GM10248 (cell line): ENCODE data around the gene DCST2.
"Not testable (repeated sequence)": the region's sequence is repeated elsewhere in the genome, so short reads cannot be mapped to it uniquely, and the experiment has no call there.

Experiments
- CTCF ChIA-PET: fragments of 300-600 bp; sonication (Branson Sonifier 250); formaldehyde crosslinking; extraction: SDS; loops from one replicate; lab custom pipeline; 2021; ENCODE audit warnings: antibody characterized with exemption; lab: Yijun Ruan, JAX
- POLR2A ChIA-PET: fragments of 350-650 bp; sonication (Branson Sonifier 250); formaldehyde crosslinking; extraction: SDS; loops from one replicate; lab custom pipeline; 2020; ENCODE audit warnings: antibody characterized with exemption; lab: Yijun Ruan, JAX
- DNase-seq: peaks from one replicate; pipeline ENCODE4 v3.0.0; 2012; ENCODE audit errors: extremely low spot score
- CTCF ChIP-seq: IDR thresholded peaks from 2 replicates; pipeline ENCODE4 v1.5.1; 2012; ENCODE audit warnings: mild to moderate bottlenecking, low read depth; ENCODE audit errors: extremely low read depth, missing control alignments, control extremely low read depth

The DCST2 gene

GRCh38 chr1:154999571-155000410, 33.8 kb downstream of the DCST2 start:
- peak; percentile 74 for DNase-seq
- ChIA-PET POLR2A (interaction anchor here (0.9 to 1.7 kb wide), 4 partner anchors 12 to 133 kb away, joined by 3 to 4 read pairs (median 4); partner anchors contain the start of gene SHC1), CTCF (interaction anchor here (0.6 to 13.3 kb wide), 28 partner anchors 8 to 520 kb away, joined by 3 to 175 read pairs (median 5); partner anchors contain the start of genes ADAM15, CKS1B, FLAD1 and PBXIP1)
- TF ChIP-seq CTCF: peak; percentile 6

- peak; percentile 81 for DNase-seq
- POLR2A ChIA-PET: interaction anchor here (0.6 to 1.7 kb wide), 3 partner anchors 11 to 39 kb away, joined by 3 to 4 read pairs (median 3); partner anchors contain the start of gene SHC1
- peak; percentile 89 for TF ChIP-seq CTCF
- CTCF ChIA-PET: interaction anchor here (0.6 to 13.3 kb wide), 26 partner anchors 9 to 519 kb away, joined by 3 to 175 read pairs (median 5); partner anchors contain the start of genes ADAM15, CKS1B, FLAD1 and PBXIP1
These were observed 34.6 kb downstream of the DCST2 start for GRCh38 chr1:154998818-154999570.

- ChIA-PET CTCF (interaction anchor here (0.8 to 13.3 kb wide), 19 partner anchors 10 to 517 kb away, joined by 3 to 175 read pairs (median 5); partner anchors contain the start of genes ADAM15, CKS1B, FLAD1 and PBXIP1), POLR2A (interaction anchor here (0.6 to 1.1 kb wide), 2 partner anchors 10 to 38 kb away, joined by 3 read pairs; no protein-coding TSS in a partner anchor)
- TF ChIP-seq CTCF: peak; percentile 23
- DNase-seq: no peak
These were observed 35.3 kb downstream of the DCST2 start for GRCh38 chr1:154998201-154998780.

- TF ChIP-seq CTCF: no peak
- CTCF ChIA-PET: interaction anchor here (0.9 to 13.3 kb wide), 12 partner anchors 9 to 94 kb away, joined by 3 to 175 read pairs (median 6); partner anchors contain the start of genes FLAD1 and SHC1
- POLR2A ChIA-PET: no interaction called here
- no peak for DNase-seq
These were observed 36.4 kb downstream of the DCST2 start for GRCh38 chr1:154996966-154997701.

- DNase-seq: not testable (repeated sequence)
- ChIA-PET POLR2A (interaction anchor here (0.6 to 0.7 kb wide), 2 partner anchors 22 to 29 kb away, joined by 3 to 9 read pairs; no protein-coding TSS in a partner anchor), CTCF (interaction anchor here (0.7 to 13.3 kb wide), 8 partner anchors 7 to 326 kb away, joined by 3 to 175 read pairs (median 5); no protein-coding TSS in a partner anchor)
These were observed 38.1 kb downstream of the DCST2 start for GRCh38 chr1:154995301-154995983.
